Activated CD8-positive, alpha-beta memory T cell treated with anti-CD3 and anti-CD28 coated beads, Interleukin-2, amount 50 U/mL, for 4 hours (primary cell): ENCODE results near the gene AP1M2.
A peak's percentile ranks its signal among the peaks of the same experiment; 100 is the strongest.
"Not testable (repeated sequence)": the region's sequence is repeated elsewhere in the genome, so short reads cannot be mapped to it uniquely, and the experiment has no call there.

Experiments used
- DNase-seq: peaks from one replicate; pipeline ENCODE4 v3.0.0-alpha.2; 2020

AP1M2 gene

GRCh38 chr19:10562609-10563008 is 24.5 kb downstream of the AP1M2 start:
- no peak for DNase-seq

GRCh38 chr19:10560154-10560553 is 27.0 kb downstream of the AP1M2 start:
- DNase-seq, result no peak

- DNase-seq, result no peak
Measured at GRCh38 chr19:10557603-10558197, 29.4 kb downstream of the AP1M2 start.

- DNase-seq, result no peak
Measured at GRCh38 chr19:10555610-10555973, 31.5 kb downstream of the AP1M2 start.

GRCh38 chr19:10554760-10555609 is 32.1 kb downstream of the AP1M2 start:
- DNase-seq, result no peak

- peak; percentile 53 for DNase-seq
Measured at GRCh38 chr19:10553943-10554381, 33.1 kb downstream of the AP1M2 start.

GRCh38 chr19:10553087-10553667 is 33.9 kb downstream of the AP1M2 start:
- no peak for DNase-seq

GRCh38 chr19:10552510-10553053 is 34.5 kb downstream of the AP1M2 start:
- DNase-seq, result no peak

GRCh38 chr19:10551698-10552301 is 35.3 kb downstream of the AP1M2 start:
- DNase-seq, result peak; percentile 48

GRCh38 chr19:10551006-10551405 is 36.1 kb downstream of the AP1M2 start:
- not testable (repeated sequence) for DNase-seq

- no peak for DNase-seq
Measured at GRCh38 chr19:10550336-10550735, 36.8 kb downstream of the AP1M2 start.

- no peak for DNase-seq
Measured at GRCh38 chr19:10549733-10550132, 37.4 kb downstream of the AP1M2 start.

GRCh38 chr19:10548746-10549276 is 38.3 kb downstream of the AP1M2 start:
- DNase-seq, result no peak

GRCh38 chr19:10546817-10547216 is 40.3 kb downstream of the AP1M2 start:
- DNase-seq, result no peak

GRCh38 chr19:10544753-10545251 is 42.3 kb downstream of the AP1M2 start:
- no peak for DNase-seq

- DNase-seq, result no peak
Measured at GRCh38 chr19:10544242-10544752, 42.8 kb downstream of the AP1M2 start.

- peak; percentile 78 for DNase-seq
Measured at GRCh38 chr19:10543420-10544241, 43.5 kb downstream of the AP1M2 start, which contains the start of gene ATG4D. Gene ATG4D (plus strand): TSS chr19:10543904. CDS start chr19:10544091, 187 bp downstream.

GRCh38 chr19:10543059-10543419 is 44.1 kb downstream of the AP1M2 start:
- DNase-seq, result no peak

- not testable (repeated sequence) for DNase-seq
Measured at GRCh38 chr19:10539016-10539415, 48.1 kb downstream of the AP1M2 start.

- DNase-seq, result no peak
Measured at GRCh38 chr19:10538204-10538983, 48.7 kb downstream of the AP1M2 start.

GRCh38 chr19:10537668-10538067 is 49.4 kb downstream of the AP1M2 start:
- no peak for DNase-seq
